ENCODE results near the gene PDAP1.
"Not testable (repeated sequence)": the region's sequence is repeated elsewhere in the genome, so short reads cannot be mapped to it uniquely, and the experiment has no call there.

PDAP1 gene

DNA sequence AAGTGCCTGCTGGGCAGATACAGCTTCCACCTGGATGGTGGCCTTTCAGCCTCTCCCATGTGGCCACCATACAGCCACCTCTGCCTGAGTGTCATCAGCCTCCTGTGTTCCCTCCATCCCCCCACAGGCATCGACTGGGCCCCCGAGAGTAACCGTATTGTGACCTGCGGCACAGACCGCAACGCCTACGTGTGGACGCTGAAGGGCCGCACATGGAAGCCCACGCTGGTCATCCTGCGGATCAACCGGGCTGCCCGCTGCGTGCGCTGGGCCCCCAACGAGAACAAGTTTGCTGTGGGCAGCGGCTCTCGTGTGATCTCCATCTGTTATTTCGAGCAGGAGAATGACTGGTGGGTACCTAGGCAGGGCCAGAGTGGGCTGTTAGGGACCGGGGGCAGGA lies 20.5 kb downstream of the PDAP1 start:
- Histone ChIP-seq H3K27ac (no peak overlapping the region), H3K9ac (ENCODE audit: insufficient read length) (no peak overlapping the region), H3K9me3 (ENCODE audit: low read depth, low read length) (no peaks in the 10 kb centered on the region), H3K36me3 (ENCODE audit: insufficient read depth, low read length) (no peaks in the 10 kb centered on the region), H3K4me3 (no peak overlapping the region)
- no peak for TF ChIP-seq POLR2AphosphoS5 (IDR thresholded peaks at IDR 0.05; ENCODE audit: borderline replicate concordance, low read depth, low read length)
- no peak for TF ChIP-seq FOXP2 (optimal IDR thresholded peaks at IDR 0.05; ENCODE audit: control extremely low read depth, extremely low read length, insufficient read depth)
- TF ChIP-seq EZH2 (IDR thresholded peaks at IDR 0.05): no peak
- no peak for DNase-seq (ENCODE audit: low read depth, low spot score)

DNA sequence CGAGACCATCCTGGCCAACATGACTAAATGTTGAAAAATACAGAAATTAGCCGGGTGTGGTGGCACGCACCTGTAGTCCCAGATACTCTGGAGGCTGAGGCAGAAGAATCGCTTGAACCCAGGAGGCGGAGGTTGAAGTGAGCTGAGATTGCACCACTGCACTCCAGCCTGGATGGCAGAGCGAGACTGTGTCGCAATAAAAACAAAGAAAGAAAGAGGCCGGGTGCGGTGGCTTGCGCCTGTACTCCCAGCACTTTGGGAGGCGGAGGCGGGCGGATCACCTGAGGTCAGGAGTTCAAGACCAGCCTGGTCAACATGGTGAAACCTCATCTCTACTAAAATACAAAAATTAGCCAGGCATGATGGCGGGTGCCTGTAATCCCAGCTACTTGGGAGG lies 21.2 kb downstream of the PDAP1 start:
- not testable (repeated sequence) for H3K27ac ChIP-seq; DNase-seq (ENCODE audit: low read depth, low spot score); H3K36me3 ChIP-seq (ENCODE audit: insufficient read depth, low read length); H3K9me3 ChIP-seq (ENCODE audit: low read depth, low read length); H3K4me3 ChIP-seq; H3K9ac ChIP-seq (ENCODE audit: insufficient read length)

DNA sequence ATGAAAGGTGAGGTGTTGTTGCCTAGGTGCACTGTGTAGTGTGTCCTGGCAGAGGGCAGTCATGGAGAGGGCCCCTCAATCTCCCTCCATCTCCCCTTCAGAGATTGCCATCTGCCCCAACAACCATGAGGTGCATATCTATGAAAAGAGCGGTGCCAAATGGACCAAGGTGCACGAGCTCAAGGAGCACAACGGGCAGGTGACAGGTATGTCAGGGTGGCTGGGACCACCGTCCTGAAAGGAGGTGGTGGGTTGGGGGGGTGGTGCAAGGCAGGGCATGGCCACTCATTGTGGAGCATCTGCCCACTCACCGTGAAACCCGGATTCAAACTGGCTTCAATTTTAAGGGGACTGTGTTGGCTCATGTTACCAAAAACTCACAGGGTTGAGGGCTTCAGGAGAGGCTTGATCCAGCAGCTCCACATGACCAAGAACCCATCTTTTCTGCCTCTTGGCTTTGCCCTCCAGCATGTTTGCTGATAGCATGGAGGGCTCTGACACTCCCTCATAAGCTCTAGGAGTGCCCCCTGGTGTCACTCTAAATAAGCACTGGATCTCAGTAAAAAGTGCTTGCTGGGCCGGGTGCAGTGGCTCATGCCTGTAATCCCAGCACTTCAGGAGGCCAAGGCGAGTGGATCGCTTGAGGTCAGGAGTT lies 21.7 kb downstream of the PDAP1 start:
- no peak for TF ChIP-seq POLR2AphosphoS5 (IDR thresholded peaks at IDR 0.05; ENCODE audit: borderline replicate concordance, low read depth, low read length)
- TF ChIP-seq EZH2 (IDR thresholded peaks at IDR 0.05): no peak
- TF ChIP-seq FOXP2 (optimal IDR thresholded peaks at IDR 0.05; ENCODE audit: control extremely low read depth, extremely low read length, insufficient read depth): no peak
- no peak overlapping the region for H3K27ac ChIP-seq
- DNase-seq (ENCODE audit: low read depth, low spot score): no peak
- H3K36me3 ChIP-seq (ENCODE audit: insufficient read depth, low read length): no peaks in the 10 kb centered on the region
- H3K9ac ChIP-seq (ENCODE audit: insufficient read length): no peak overlapping the region
- no peak overlapping the region for H3K4me3 ChIP-seq
- no peaks in the 10 kb centered on the region for H3K9me3 ChIP-seq (ENCODE audit: low read depth, low read length)

DNA sequence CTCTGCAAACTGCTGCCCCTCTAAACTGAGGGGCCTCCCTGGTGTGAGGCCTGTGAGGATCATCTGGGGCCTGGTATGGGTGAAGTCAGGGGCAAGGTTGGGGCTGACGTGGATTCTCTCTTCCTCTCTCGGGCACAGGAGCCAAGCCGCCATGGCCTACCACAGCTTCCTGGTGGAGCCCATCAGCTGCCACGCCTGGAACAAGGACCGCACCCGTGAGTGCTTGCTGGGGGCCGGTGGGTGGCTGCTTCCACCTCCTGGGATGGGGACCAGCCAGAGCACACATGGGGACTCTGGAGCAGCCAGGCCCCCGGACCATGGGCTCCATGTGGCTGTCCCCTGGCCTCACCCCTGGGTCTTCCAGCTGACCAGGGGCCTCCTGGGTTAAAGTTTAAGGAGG lies 22.8 kb downstream of the PDAP1 start:
- DNase-seq (ENCODE audit: low read depth, low spot score): no peak
- Histone ChIP-seq H3K9me3 (ENCODE audit: low read depth, low read length) (no peaks in the 10 kb centered on the region), H3K4me3 (no peak overlapping the region), H3K27ac (no peak overlapping the region), H3K36me3 (ENCODE audit: insufficient read depth, low read length) (no peaks in the 10 kb centered on the region), H3K9ac (ENCODE audit: insufficient read length) (no peak overlapping the region)
- TF ChIP-seq POLR2AphosphoS5 (IDR thresholded peaks at IDR 0.05; ENCODE audit: borderline replicate concordance, low read depth, low read length) (no peak), FOXP2 (optimal IDR thresholded peaks at IDR 0.05; ENCODE audit: control extremely low read depth, extremely low read length, insufficient read depth) (no peak), EZH2 (IDR thresholded peaks at IDR 0.05) (no peak)

DNA sequence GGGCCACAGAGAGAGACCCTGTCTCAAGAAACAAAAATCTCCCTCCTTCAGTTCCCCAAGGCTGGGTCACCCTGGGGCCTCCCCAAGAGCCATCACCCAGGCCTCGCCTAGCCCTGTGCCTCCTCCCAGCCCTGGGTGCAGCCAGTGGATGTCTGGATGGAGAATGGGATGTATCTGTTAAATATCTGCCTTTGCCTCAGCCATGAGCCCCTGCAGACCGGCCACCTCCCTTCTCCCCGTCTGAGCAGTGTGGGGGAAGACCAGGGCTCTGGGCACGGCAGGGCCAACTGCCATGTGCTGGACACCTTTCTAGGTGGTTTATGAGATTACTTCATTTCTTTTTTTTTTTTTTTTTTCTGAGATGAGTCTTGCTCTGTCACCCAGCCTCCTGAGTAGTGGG lies 23.9 kb downstream of the PDAP1 start:
- Histone ChIP-seq H3K36me3 (ENCODE audit: insufficient read depth, low read length) (no peaks in the 10 kb centered on the region), H3K27ac (no peak overlapping the region), H3K9ac (ENCODE audit: insufficient read length) (no peak overlapping the region), H3K9me3 (ENCODE audit: low read depth, low read length) (no peaks in the 10 kb centered on the region), H3K4me3 (no peak overlapping the region)
- TF ChIP-seq POLR2AphosphoS5 (IDR thresholded peaks at IDR 0.05; ENCODE audit: borderline replicate concordance, low read depth, low read length) (no peak), EZH2 (IDR thresholded peaks at IDR 0.05) (no peak), FOXP2 (optimal IDR thresholded peaks at IDR 0.05; ENCODE audit: control extremely low read depth, extremely low read length, insufficient read depth) (no peak)
- no peak for DNase-seq (ENCODE audit: low read depth, low spot score)

DNA sequence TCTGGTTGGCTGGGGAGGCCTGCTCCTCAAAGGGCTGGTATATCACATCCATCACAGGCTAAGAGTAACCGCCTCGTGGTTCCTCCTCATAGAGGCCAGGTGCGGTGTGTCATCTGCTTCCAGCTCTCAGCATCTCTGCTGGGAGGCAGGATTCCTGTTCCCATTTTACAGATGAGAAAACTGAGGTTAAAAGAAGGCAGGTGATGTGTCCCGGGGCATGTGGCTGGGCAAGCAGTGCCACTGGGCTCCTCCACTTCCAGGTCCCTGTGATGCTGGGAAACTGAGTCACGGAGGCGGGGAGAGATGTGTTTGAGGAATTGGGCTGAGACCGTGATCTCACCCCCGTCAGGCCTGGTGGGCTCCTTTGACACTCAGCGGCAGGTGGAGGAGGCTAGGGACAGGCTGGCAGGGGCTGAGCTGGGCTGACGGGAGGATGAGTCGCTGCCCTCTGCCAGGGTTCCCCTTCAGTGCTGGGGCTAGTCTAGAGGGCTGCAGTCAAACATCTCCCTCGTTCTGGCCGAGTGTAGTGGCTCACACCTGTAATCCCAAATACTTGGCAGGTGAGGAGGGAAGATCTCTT lies 24.5 kb downstream of the PDAP1 start:
- no peaks in the 10 kb centered on the region for H3K9me3 ChIP-seq (ENCODE audit: low read depth, low read length)
- no peak overlapping the region for H3K9ac ChIP-seq (ENCODE audit: insufficient read length)
- H3K36me3 ChIP-seq (ENCODE audit: insufficient read depth, low read length): no peaks in the 10 kb centered on the region
- no peak for DNase-seq (ENCODE audit: low read depth, low spot score)
- no peak overlapping the region for H3K4me3 ChIP-seq
- TF ChIP-seq POLR2AphosphoS5 (IDR thresholded peaks at IDR 0.05; ENCODE audit: borderline replicate concordance, low read depth, low read length): no peak
- no peak for TF ChIP-seq FOXP2 (optimal IDR thresholded peaks at IDR 0.05; ENCODE audit: control extremely low read depth, extremely low read length, insufficient read depth)
- no peak for TF ChIP-seq EZH2 (IDR thresholded peaks at IDR 0.05)
- no peak overlapping the region for H3K27ac ChIP-seq

DNA sequence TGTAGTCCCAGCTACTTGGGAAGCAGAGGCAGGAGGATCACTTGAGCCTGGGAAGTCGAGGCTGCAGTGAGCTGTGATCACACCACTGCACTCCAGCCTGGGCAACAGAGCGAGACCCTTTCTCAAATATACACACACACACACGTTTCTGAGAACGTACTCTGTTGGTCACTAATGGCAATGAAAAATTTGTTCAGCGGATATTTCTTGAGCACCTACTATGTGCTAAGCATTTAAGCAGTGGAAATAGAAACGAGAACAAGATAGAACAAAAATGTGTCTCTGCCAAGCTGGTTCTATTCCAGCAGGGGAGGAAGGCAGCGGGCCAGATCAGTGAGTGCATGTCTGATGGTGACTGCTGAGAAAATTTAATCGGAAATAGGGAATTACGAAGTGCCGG lies 25.2 kb downstream of the PDAP1 start:
- Histone ChIP-seq H3K27ac (no peak overlapping the region), H3K4me3 (no peak overlapping the region), H3K9ac (ENCODE audit: insufficient read length) (no peak overlapping the region), H3K9me3 (ENCODE audit: low read depth, low read length) (no peaks in the 10 kb centered on the region), H3K36me3 (ENCODE audit: insufficient read depth, low read length) (no peaks in the 10 kb centered on the region)
- TF ChIP-seq POLR2AphosphoS5 (IDR thresholded peaks at IDR 0.05; ENCODE audit: borderline replicate concordance, low read depth, low read length): no peak
- TF ChIP-seq FOXP2 (optimal IDR thresholded peaks at IDR 0.05; ENCODE audit: control extremely low read depth, extremely low read length, insufficient read depth): no peak
- TF ChIP-seq EZH2 (IDR thresholded peaks at IDR 0.05): no peak
- DNase-seq (ENCODE audit: low read depth, low spot score): no peak

DNA sequence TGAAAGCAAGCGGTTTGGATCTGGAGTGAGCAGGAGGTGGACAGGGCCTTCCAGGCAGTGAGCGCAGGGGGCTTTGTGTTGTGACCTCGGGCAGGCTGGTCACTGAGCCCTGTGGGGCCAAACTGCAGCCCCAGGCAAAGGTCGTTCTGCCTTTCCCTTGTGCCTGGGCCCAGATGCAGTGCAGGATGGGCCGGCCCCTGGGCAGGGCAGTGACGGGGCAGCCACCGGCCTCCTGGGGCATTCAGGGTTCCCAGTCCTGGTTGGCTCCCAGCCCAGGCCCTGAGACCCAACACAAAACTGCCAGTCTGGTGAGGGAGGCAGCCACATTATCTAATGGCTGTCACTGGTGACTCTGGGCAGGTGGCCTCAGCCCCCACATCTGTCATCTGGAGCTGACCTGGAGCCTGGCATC lies 26.7 kb downstream of the PDAP1 start:
- DNase-seq (ENCODE audit: low read depth, low spot score): no peak
- Histone ChIP-seq H3K9me3 (ENCODE audit: low read depth, low read length) (no peaks in the 10 kb centered on the region), H3K4me3 (no peak overlapping the region), H3K36me3 (ENCODE audit: insufficient read depth, low read length) (no peaks in the 10 kb centered on the region), H3K27ac (no peak overlapping the region), H3K9ac (ENCODE audit: insufficient read length) (no peak overlapping the region)
- TF ChIP-seq EZH2 (IDR thresholded peaks at IDR 0.05) (no peak), POLR2AphosphoS5 (IDR thresholded peaks at IDR 0.05; ENCODE audit: borderline replicate concordance, low read depth, low read length) (no peak), FOXP2 (optimal IDR thresholded peaks at IDR 0.05; ENCODE audit: control extremely low read depth, extremely low read length, insufficient read depth) (no peak)
